Common myeloid progenitor, CD34-positive (primary cell): ENCODE measurements around the gene DOCK2.
"Not testable (repeated sequence)": the region's sequence is repeated elsewhere in the genome, so short reads cannot be mapped to it uniquely, and the experiment has no call there.

ENCODE experiments used
- CTCF ChIA-PET: fragments of 350-600 bp; sonication (Branson Sonifier 250); formaldehyde crosslinking; loops from one replicate; lab custom pipeline; 2021; ENCODE audit warnings: antibody characterized with exemption; lab: Charles Lee
- POLR2A ChIA-PET: fragments of 350-600 bp; sonication (Branson Sonifier 250); formaldehyde crosslinking; loops from one replicate; lab custom pipeline; 2021; ENCODE audit warnings: antibody characterized with exemption; lab: Charles Lee
- DNase-seq, 3 donors: peaks; one replicate each; pipeline versions ENCODE4 v3.0.0 to v3.0.0-alpha.2; 2013
- H3K27ac ChIP-seq, 2 experiments: 1 replicate in 1 of 2; 2 replicates in 1 of 2; pipeline ENCODE4 v1.7.0; 2013; ENCODE audit warnings: inconsistent platforms in 2 of 2, low read length in 2 of 2, mild to moderate bottlenecking in 2 of 2, low read depth in 1 of 2, moderate library complexity in 1 of 2; ENCODE audit not compliant: severe bottlenecking in 2 of 2, insufficient read depth in 1 of 2, poor library complexity in 1 of 2
- H3K27me3 ChIP-seq, 5 experiments: replicated peaks in 2 of 5; 1 replicate in 3 of 5; 2 replicates in 2 of 5; pipeline versions ENCODE4 v1.6.1 to v1.7.0; 2013; ENCODE audit warnings: low read length in 4 of 5, mild to moderate bottlenecking in 2 of 5, moderate library complexity in 2 of 5, inconsistent platforms in 1 of 5; ENCODE audit not compliant: insufficient read depth in 5 of 5, control insufficient read depth in 4 of 5
- H3K36me3 ChIP-seq, 4 experiments: 1 replicate in 2 of 4; 2 replicates in 2 of 4; pipeline versions ENCODE4 v1.6.1 to v1.7.0; 2013; ENCODE audit warnings: low read length in 3 of 4, control low read depth in 1 of 4, mild to moderate bottlenecking in 1 of 4; ENCODE audit not compliant: control insufficient read depth in 4 of 4, insufficient read depth in 4 of 4
- H3K4me1 ChIP-seq, 4 experiments: 1 replicate in 3 of 4; 2 replicates in 1 of 4; pipeline versions ENCODE4 v1.6.1 to v1.7.1; 2013; ENCODE audit warnings: low read length in 3 of 4, mild to moderate bottlenecking in 3 of 4, control low read depth in 1 of 4, inconsistent platforms in 1 of 4, moderate library complexity in 1 of 4; ENCODE audit not compliant: control insufficient read depth in 4 of 4, insufficient read depth in 4 of 4; ENCODE audit errors: control extremely low read depth in 1 of 4
- H3K4me3 ChIP-seq, 7 experiments: 1 replicate in 4 of 7; 2 replicates in 3 of 7; pipeline versions ENCODE4 v1.5.1 to v1.7.0; 2013; ENCODE audit warnings: mild to moderate bottlenecking in 7 of 7, low read length in 6 of 7, moderate library complexity in 6 of 7, inconsistent platforms in 2 of 7, low read depth in 2 of 7, control low read depth in 1 of 7; ENCODE audit not compliant: insufficient read depth in 4 of 7, control insufficient read depth in 1 of 7; ENCODE audit errors: extremely low read depth in 1 of 7
- H3K9me3 ChIP-seq, 5 experiments: 1 replicate in 4 of 5; 2 replicates in 1 of 5; pipeline versions ENCODE4 v1.6.1 to v1.7.1; 2013; ENCODE audit warnings: low read length in 4 of 5, mild to moderate bottlenecking in 2 of 5, inconsistent platforms in 1 of 5, low read depth in 1 of 5, moderate library complexity in 1 of 5; ENCODE audit not compliant: control insufficient read depth in 4 of 5, insufficient read depth in 2 of 5; ENCODE audit errors: control extremely low read depth in 1 of 5
- WGBS: methylation state at CpG from one replicate; pipeline ENCODE4 v1.1.5; 2013; ENCODE audit not compliant: insufficient coverage; 5-methylcytosine and 5-hydroxymethylcytosine counted together

Gene DOCK2

GRCh38 chr5:169744336-169744735 lies 107.3 kb downstream of the DOCK2 start:
- Histone ChIP-seq H3K4me1 (no peaks in the 10 kb centered on the region), H3K4me3 (no peak overlapping the region), H3K36me3 (peaks cover 9 to 86% (median 59%) of the 10 kb centered on the region in 4 experiments), H3K27me3 (no peaks in the 10 kb centered on the region), H3K27ac (no peak overlapping the region), H3K9me3 (no peaks in the 10 kb centered on the region)
- CTCF ChIA-PET, result no interaction called here
- POLR2A ChIA-PET, result no interaction called here
- WGBS, result no CpG with 5 or more reads among the region's 1 CpG
- DNase-seq, result no peak

GRCh38 chr5:169745441-169746146 lies 108.5 kb downstream of the DOCK2 start:
- WGBS, result 100% methylated on average over 3 of the region's 6 CpGs
- H3K36me3 ChIP-seq, result peaks cover 12 to 88% (median 61%) of the 10 kb centered on the region in 4 experiments
- CTCF ChIA-PET, result no interaction called here

GRCh38 chr5:169746147-169746694 lies 109.1 kb downstream of the DOCK2 start:
- ChIA-PET POLR2A (interaction anchor here (1.1 kb wide), 1 partner anchor 15 kb away, joined by 5 read pairs; no protein-coding TSS in a partner anchor), CTCF (interaction anchor here (1.6 kb wide), 1 partner anchor 28 kb away, joined by 4 read pairs; no protein-coding TSS in a partner anchor)
- Histone ChIP-seq H3K36me3 (peaks cover 13 to 86% (median 61%) of the 10 kb centered on the region in 4 experiments), H3K4me1 (no peaks in the 10 kb centered on the region), H3K27ac (no peak overlapping the region), H3K27me3 (no peaks in the 10 kb centered on the region), H3K4me3 (no peak overlapping the region), H3K9me3 (no peaks in the 10 kb centered on the region)
- 83% methylated on average over 5 of the region's 5 CpGs for WGBS
- peak in 2 of 3 donors; percentile 32 to 57 for DNase-seq

More at GRCh38 chr5:169745441-169746146, 108.5 kb downstream of the DOCK2 start:
- Histone ChIP-seq H3K27me3 (no peaks in the 10 kb centered on the region), H3K4me3 (no peak overlapping the region), H3K9me3 (no peaks in the 10 kb centered on the region), H3K27ac (no peak overlapping the region), H3K4me1 (no peaks in the 10 kb centered on the region)
- DNase-seq, result no peak
- POLR2A ChIA-PET, result interaction anchor here (1.1 kb wide), 1 partner anchor 15 kb away, joined by 5 read pairs; no protein-coding TSS in a partner anchor

- ChIA-PET POLR2A (no interaction called here), CTCF (no interaction called here)
- no peaks in the 10 kb centered on the region for H3K27me3 ChIP-seq
- H3K36me3 ChIP-seq, result peaks cover 19 to 85% (median 57%) of the 10 kb centered on the region in 4 experiments
- DNase-seq, result no peak
- peaks cover 0 to 4% (median 3%) of the 10 kb centered on the region in 4 experiments for H3K4me1 ChIP-seq
- H3K27ac ChIP-seq, result no peak overlapping the region
- no peak overlapping the region for H3K4me3 ChIP-seq
- WGBS, result 93% methylated on average over 3 of the region's 3 CpGs
- no peaks in the 10 kb centered on the region for H3K9me3 ChIP-seq
Measured at GRCh38 chr5:169748174-169748573, 111.1 kb downstream of the DOCK2 start.

GRCh38 chr5:169749295-169749694 lies 112.2 kb downstream of the DOCK2 start:
- H3K27me3 ChIP-seq, result no peaks in the 10 kb centered on the region
- peaks cover 0 to 4% (median 3%) of the 10 kb centered on the region in 4 experiments for H3K4me1 ChIP-seq
- H3K36me3 ChIP-seq, result peaks cover 20 to 87% (median 59%) of the 10 kb centered on the region in 4 experiments
- no peak overlapping the region for H3K4me3 ChIP-seq
- no peak for DNase-seq
- no peaks in the 10 kb centered on the region for H3K9me3 ChIP-seq
- ChIA-PET CTCF (no interaction called here), POLR2A (no interaction called here)
- no peak overlapping the region for H3K27ac ChIP-seq
- no CpG with 5 or more reads among the region's 3 CpGs for WGBS

- peaks cover 0 to 4% (median 3%) of the 10 kb centered on the region in 4 experiments for H3K4me1 ChIP-seq
- 100% methylated on average over 2 of the region's 4 CpGs for WGBS
- H3K4me3 ChIP-seq, result no peak overlapping the region
- DNase-seq, result no peak
- H3K27me3 ChIP-seq, result no peaks in the 10 kb centered on the region
- POLR2A ChIA-PET, result no interaction called here
- CTCF ChIA-PET, result interaction anchor here (0.9 to 1.9 kb wide), 3 partner anchors 10 to 229 kb away, joined by 3 to 5 read pairs (median 5); partner anchors contain the start of gene INSYN2B
- H3K36me3 ChIP-seq, result peaks cover 24 to 84% (median 58%) of the 10 kb centered on the region in 4 experiments
- no peak overlapping the region for H3K27ac ChIP-seq
- H3K9me3 ChIP-seq, result no peaks in the 10 kb centered on the region
Measured at GRCh38 chr5:169751490-169751889, 114.4 kb downstream of the DOCK2 start.

GRCh38 chr5:169752566-169752965 lies 115.5 kb downstream of the DOCK2 start:
- ChIA-PET POLR2A (interaction anchor here (0.5 kb wide), 1 partner anchor 66 kb away, joined by 3 read pairs; no protein-coding TSS in a partner anchor), CTCF (interaction anchor here (0.7 to 1.9 kb wide), 5 partner anchors 17 to 327 kb away, joined by 3 to 5 read pairs (median 3); partner anchors contain the start of gene INSYN2B)
- peak in 1 of 3 donors; percentile 17 for DNase-seq
- not testable (repeated sequence) for H3K4me3 ChIP-seq, H3K27me3 ChIP-seq, H3K9me3 ChIP-seq, H3K27ac ChIP-seq, H3K4me1 ChIP-seq
- H3K36me3 ChIP-seq, result peaks cover 21 to 83% (median 57%) of the 10 kb centered on the region in 4 experiments
- WGBS, result 67% methylated on average over 1 of the region's 10 CpGs
